ENCODE data around the gene PAN2.
"Not testable (repeated sequence)": the region's sequence is repeated elsewhere in the genome, so short reads cannot be mapped to it uniquely, and the experiment has no call there.

The PAN2 gene

DNA sequence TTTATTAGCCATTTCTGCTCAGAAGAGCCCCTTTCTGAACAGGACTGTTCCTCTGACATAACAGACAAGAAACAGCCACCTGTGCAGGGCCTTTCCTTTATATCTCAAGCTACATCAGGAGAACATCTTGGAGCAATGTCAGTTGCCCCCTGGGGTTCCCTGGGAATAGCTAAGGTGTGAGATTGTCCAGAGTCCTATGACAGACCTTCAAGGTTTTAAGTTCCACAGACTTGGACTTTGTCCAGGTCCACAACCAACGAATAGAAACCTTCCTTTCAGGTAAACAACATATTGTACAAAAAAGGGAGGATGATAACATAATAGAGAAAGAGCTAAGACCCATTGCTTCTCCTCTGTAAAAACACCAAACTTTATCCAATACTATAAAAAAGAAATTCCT is 7.8 kb upstream of the PAN2 start:
- DNase-seq (ENCODE audit: low spot score), result no peak

DNA sequence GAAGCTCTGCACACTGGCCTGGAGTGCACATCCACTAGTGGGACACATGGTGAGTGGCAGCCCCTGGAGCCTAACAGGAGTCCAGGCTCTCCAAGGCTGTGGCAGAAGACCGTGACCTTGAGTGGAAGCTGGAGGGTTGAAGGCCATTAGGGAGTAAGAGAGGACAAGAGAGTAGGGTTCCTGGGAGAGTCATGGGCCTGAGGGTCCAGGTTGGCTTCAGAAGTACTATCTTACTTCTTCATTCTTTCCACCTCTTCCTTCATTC is 5.3 kb upstream of the PAN2 start:
- DNase-seq (ENCODE audit: low spot score), result no peak

DNA sequence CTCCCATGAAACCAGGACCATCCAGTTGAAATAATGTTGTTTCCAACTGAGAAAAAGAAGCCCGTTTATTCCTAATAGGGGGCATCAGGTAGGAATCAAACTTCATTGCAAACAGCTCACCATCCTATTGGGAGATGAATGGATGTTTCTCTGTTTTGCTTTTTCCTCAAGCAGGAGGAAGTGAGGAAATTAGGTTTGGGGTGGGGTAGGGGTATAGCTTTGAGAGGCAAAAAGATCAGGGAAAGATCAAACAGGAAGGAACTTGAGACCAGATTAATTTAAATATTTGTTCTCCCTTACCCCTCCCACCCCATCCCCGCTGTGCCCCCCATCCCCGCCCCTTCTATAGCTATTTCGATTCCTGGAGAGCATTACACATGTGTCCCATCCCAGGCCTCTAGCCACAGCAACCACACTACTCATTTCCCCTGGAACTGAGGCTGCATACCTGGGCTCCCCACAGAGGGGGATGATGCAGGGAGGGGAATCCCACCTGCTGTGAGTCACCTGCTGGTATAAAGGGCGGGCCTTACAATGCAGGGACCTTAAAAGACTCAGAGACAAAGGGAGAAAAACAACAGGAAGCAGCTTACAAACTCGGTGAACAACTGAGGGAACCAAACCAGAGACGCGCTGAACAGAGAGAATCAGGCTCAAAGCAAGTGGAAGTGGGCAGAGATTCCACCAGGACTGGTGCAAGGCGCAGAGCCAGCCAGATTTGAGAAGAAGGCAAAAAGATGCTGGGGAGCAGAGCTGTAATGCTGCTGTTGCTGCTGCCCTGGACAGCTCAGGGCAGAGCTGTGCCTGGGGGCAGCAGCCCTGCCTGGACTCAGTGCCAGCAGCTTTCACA is 4.7 kb upstream of the PAN2 start, which contains the start of gene IL23A:
TSS of gene IL23A (plus strand) at position 577 of the 850 bp plus-strand sequence. CDS start at position 738, 161 bp downstream.
- no peak for DNase-seq (ENCODE audit: low spot score)

DNA sequence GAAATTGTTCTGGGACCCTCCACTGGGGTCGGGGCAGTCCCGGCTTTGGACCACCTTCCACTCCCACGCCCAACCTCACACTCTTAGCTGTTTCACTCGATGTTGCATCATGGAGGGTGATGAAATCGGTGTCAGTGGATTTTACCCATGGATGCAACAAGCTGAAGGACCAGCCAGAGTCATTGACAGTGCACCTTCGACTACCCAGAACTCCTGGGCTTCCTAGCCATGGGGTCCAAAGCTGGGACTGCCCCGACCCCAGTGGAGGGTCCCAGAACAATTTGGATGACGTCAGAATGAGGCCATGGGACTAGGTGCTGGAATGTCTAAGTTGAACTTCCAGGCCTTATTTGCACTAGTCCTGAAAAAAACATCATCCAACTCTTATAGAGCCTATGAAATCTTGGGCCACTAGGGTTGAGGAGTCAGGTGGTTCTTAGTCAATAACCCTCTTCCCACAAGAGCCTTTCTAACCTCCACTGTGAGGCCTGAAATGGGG is 4.0 kb upstream of the PAN2 start:
- no peak for DNase-seq (ENCODE audit: low spot score)

DNA sequence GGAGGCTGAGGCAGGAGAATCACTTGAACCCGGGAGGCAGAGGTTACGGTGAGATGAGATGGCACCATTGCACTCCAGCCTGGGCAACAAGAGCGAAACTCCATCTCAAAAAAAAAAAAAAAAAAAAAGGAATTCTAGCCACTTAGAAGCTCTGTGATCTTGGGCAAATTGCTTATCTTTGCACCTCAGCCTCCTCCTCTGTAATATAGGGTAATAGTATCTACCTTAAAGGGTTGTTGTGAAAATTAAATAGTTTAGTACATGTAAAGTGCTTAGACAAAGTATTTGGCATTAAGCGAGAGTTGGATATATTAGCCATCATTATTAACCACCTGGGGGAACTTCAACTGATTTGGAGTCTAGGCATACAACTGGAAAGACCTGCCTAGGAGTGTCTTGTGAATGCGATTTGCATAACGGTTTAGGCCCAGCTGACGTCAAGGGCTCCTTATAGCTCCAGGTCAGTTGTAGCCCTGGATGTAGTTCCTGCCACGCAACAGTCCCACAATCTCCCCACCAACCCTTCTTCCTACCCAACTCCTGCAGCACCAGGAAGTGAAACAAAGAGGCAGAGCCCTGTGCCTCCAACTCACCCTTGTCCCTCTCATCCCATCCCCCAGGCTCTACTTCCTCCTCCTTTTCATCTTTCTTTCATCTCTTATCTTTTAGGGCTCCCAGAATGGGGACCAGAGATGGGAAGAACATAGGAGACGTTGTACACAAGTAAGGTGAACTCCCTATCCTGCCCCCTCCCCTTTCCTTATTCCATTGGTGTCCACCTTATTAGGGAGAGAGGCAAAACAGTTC is 2.8 kb upstream of the PAN2 start:
- no peak for DNase-seq (ENCODE audit: low spot score)

DNA sequence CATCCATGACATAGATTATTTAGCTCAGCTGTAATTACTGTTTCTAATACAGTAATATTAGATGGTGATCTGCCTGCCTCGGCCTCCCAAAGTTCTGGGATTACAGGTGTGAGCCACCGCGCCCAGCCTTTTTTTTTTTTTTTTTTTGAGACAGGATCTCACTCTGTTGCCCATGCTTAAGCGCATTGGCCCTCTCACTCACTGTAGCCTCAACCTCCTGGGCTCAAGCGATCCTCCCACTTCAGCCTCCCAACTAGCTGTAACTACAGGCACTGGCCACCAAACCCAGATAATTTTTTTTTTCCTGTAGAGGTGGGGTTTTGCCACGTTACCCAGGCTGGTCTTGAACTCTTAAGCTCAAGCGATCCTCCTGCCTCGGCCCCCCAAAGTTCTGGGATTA is 1.7 kb upstream of the PAN2 start:
- DNase-seq (ENCODE audit: low spot score), result not testable (repeated sequence)

DNA sequence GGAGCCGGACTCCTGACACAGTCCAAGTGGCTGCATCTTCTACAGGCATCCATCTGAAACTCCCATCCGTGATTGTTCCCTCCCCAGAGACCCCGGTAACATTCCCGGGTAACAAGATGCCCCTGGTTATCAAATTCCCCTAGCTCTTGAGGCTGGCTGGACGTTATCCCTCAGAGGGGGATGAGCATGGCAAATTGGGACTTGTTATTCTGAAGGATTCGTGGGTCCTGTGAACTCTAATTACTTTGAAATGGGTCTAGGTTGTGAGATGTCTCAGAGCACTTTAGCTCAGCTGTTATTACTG is 642 bp upstream of the PAN2 start:
- no peak for DNase-seq (ENCODE audit: low spot score)

DNA sequence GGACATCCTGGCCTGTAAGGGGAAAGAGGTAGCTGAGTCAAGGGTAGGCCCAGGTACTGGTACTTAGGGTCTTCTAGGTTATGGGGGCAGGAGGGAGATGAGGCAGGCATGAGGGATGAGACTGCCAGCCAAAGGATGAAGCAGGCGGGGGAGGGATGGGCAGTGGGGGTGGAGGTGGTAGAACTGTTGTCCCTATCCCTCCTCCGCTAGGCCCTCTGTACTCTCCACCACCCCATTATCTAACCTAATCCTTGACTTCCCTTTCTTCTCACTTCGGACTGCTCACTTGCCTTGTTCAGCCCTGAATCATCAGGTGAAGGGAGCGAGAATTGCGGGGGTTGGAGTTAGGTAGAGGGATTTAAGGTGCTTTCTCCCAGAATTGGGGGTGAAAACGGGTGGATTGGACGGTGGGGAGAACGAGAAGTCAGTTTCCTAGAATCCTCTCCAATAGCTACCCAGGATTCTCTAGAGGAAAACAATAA is 562 bp downstream of the PAN2 start:
- no peak for DNase-seq (ENCODE audit: low spot score)

DNA sequence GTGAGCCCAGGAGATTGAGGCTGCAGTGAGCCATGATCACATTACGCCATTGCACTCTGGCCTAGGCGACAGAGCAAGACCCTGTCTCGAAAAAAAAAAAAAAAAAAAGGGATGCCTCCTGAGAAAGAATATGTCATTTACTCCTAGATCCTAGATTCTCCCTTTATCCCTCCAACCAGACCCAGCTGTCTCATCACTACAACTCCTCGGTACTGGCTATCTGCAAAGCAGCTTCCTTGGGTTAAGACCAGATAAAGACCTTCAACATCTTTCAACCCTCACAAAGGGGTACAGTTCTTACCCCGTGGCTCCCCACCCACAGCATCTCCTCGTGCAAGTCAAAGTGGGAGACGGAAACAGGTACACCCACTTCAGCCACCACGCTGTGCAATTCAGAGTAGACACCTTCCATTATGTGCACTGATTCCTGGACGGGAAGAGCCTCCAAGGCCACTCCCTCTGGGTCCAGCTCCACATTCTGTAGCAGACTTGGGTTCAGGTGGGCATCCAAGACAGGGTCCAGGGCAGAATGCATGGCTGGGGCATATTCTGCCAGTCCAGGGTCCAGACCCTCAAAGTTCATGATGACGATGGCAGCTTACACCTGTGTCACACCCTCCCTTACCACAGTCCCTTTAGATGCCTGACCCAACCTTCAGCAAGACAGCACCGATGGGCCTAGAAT is 1.1 kb downstream of the PAN2 start:
- no peak for DNase-seq (ENCODE audit: low spot score)

DNA sequence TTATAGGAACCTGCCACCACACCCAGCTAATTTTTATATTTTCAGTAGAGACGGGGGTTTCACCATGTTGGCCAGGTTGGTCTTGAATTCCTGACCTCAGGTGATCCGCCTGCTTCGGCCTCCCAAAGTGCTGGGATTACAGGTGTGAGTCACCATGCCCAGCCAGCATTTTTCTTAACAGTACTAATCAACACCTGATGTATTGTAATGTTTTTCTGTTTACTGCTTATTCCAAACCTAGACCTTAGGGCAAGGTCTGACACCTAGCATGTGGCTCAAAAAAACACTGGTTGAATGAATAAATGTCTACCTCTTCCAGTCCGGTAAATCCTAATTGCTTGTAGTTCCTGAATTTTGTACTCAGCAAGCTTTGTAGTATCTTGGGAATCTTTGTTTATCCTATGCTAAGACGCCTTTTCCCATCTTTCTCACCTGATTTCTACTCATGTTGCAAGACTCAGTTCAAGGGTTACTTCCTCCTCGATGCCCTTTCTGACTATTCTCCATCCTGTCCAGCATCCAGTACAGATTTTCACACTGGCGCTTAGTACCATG is 2.8 kb downstream of the PAN2 start:
- DNase-seq (ENCODE audit: low spot score), result no peak

DNA sequence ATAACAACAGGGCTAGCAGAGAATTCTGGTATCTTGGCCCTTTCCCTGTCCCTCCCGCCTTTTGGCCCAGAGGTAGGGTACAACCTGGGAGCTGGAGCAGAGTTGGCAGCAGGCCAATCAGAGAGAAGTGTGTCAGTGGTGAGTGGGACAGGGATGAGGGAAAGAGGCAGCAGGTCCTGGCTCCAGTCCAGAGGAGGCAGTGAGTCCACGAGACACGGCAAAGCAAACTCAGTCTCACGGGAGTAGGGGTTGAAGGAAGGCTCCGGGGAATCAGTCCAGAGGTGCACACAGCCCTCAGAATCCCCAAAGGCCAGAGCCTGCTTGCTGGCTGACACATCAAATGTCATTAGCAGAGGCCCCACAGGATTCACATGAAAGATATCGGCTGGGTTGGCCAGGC is 7.3 kb downstream of the PAN2 start:
- no peak for DNase-seq (ENCODE audit: low spot score)

DNA sequence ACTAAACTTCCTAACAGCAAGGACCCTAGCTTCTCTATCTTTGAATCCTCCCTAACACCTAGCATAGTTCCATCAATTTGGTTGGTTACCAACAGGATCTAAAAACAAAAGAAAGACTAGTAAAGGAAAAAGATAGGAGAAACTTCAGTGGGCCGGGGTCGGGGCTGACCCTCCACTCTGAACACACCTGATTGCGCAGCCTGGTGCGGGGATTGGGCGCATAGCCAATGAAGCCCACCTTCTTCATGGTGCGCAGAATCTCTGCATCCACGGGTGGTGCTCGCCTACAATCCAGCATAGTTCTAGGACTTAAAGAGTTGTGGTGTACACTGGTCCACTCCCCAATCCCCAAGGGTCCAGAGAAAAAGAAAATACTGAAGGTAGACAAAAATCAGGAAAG is 7.7 kb downstream of the PAN2 start:
- no peak for DNase-seq (ENCODE audit: low spot score)

DNA sequence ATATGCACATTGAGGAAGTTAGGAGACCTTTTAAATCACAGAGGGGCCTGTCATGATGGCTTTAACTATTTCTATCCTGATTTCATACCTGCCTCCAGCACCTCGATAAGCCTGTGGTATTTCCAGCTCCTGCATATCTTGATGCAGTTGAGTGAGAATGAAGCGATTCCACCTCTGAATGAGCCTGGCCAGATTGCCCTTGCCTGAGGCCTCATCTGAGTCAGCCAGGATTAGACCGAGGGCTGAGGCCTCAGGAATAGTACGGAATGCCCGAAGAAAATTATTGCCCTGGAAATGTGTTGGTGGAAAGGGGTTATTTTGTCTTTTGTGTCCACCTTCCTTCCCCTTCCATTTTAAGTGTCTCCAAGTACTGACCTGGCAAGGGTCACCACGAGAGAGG is 9.6 kb downstream of the PAN2 start:
- DNase-seq (ENCODE audit: low spot score), result no peak

DNA sequence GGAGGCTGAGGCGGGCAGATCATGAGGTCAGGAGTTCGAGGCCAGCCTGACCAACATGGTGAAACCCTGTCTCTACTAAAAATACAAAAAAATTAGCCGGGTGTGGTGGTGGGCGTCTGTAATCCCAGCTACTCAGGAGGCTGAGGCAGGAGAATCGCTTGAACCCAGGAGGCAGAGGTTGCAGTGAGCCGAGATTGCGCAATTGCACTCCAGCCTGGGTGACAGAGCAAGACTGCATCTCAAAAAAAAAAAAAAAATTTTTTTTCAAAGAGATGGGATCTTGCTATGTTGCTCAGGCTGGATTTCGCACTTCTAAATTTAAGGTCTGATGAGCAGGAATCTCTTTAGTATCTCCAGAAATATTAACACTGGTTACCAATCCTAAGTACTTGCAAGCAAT is 12.2 kb downstream of the PAN2 start:
- not testable (repeated sequence) for DNase-seq (ENCODE audit: low spot score)

DNA sequence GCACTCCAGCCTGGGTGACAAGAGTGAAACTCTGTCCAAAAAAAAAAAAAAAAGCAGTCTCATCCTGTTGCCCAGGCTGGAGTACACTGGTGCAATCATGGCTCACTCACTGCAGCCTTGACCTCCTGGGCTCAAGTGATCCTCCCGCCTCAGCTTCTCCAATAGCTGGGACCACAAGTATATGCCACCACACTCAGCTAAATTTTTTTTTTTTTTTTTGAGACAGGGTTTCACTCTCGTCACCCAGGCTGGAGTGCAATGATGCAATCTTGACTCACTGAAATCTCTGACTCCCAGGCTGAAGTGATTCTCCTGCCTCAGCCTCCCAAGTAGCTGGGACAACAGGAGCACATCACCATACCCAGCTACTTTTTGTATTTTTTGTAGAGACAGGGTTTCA is 12.8 kb downstream of the PAN2 start:
- no peak for DNase-seq (ENCODE audit: low spot score)

DNA sequence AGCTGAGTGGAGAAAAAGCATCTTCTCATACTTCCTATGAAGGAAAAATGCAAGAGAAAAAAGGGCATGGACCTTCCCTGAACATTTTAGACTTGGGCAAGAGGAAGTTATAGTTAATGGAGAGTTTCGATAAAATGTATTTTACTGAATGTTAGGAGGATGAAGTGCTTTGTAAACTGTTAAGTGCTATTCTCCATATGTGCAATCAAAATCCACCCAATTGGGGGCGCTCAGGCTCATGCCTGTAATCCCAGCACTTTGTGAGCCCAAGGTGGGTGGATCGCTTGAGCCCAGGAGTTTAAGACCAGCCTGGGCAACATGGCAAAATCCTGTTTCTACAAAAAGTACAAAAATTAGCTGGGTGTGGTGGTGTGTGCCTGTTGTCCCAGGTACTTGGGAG is 16.1 kb downstream of the PAN2 start:
- no peak for DNase-seq (ENCODE audit: low spot score)

DNA sequence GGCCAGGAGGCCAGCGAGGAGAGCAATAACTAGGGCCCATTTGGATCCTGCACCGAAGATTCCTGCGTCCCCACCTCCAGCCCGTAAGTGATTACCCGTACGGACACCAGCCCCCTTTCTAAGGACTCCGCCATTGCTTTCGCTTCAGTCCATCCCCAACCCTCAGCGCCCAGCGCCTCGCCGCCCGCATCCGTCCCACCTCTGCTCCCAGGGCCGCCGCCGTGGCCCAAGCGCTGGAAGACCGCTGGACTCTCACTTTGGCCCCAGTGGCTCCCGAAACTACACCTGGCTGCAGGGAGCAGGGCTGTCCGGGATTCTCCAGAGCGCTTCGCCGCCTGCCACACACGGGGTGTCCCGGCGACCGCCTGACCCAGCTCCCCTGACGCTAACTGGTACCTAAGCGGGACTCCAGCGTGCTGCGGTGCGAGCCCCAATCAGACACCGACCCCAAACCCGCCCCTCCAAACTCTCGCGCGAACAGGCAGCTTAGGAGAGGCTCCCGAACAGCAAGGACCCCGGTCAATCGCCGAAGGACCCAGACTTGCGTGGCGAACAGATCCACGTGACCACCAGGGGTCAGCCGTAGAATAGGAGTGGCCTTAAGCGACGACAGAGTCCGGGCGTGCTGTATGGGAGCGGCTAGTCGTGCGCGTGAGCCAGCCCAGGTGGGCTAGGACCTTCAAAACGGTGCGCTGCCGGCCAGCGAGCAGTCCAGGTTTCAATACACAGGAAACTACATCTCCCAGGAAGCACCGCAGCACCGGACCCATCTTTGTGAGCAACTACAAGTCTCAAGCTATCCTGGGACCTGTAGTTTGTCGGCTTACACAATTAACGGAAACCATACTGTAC is 18.0 kb downstream of the PAN2 start, which contains the start of gene CNPY2:
TSS of gene CNPY2 (minus strand) at position 367 of the 852 bp plus-strand sequence. CDS start 771 bp downstream, outside the sequence.
- peak; percentile 94 for DNase-seq (ENCODE audit: low spot score)

DNA sequence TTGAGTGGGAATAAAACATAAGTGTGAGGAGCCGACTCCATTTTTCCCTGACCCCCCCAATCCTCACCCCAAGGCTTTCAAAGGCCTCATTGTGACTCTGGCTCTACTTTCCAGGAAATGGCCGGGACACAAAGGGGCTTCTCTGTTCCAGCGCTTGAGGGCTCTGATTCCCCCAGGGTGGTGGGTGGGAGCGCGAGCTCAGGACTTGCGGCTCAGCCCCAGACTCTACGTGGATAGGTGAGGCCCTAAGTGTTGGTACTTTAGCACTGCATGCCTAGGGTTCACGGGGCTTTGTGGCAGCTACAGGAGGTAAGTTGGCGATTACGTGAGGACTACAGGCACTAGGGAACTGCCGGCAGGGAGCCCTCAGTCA is 18.6 kb downstream of the PAN2 start:
- DNase-seq (ENCODE audit: low spot score), result no peak

DNA sequence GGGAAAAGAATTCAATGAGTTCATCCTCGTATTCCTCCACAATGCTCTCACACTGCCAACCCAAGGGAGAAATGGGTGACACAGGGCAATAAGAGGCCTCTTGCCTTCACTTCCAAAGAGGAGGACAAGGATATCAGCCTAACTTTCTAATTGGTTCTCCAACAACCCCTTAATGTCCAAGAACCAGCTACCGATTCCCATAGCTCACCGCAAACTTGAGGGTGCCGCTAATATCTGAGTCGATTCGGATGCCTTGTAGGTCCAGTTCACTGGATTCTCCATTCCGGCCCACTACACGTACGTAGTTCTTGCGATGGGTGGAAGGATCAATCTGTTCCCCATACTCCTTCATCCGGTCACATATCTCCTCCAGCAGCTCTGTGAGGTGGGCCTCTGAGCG is 22.8 kb downstream of the PAN2 start:
- no peak for DNase-seq (ENCODE audit: low spot score)

DNA sequence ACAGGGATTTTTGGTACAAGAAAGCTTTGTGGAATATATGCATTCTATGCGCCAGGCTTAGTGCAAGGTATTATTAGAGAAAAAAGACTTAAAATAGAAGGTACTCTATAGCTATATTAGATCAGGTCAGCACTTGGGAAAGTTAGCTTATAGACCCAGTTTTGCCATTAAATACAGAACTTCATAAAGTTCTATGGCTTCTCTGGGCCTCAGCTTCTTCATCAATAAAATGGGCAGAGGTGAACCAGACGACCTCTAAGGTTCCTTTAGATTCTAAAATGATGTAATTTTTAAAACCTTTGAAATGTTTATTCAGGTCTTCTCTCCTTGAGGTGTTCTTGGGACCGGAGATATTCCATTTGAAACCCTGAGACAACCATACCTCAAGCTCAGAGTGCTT is 25.1 kb downstream of the PAN2 start:
- no peak for DNase-seq (ENCODE audit: low spot score)

DNA sequence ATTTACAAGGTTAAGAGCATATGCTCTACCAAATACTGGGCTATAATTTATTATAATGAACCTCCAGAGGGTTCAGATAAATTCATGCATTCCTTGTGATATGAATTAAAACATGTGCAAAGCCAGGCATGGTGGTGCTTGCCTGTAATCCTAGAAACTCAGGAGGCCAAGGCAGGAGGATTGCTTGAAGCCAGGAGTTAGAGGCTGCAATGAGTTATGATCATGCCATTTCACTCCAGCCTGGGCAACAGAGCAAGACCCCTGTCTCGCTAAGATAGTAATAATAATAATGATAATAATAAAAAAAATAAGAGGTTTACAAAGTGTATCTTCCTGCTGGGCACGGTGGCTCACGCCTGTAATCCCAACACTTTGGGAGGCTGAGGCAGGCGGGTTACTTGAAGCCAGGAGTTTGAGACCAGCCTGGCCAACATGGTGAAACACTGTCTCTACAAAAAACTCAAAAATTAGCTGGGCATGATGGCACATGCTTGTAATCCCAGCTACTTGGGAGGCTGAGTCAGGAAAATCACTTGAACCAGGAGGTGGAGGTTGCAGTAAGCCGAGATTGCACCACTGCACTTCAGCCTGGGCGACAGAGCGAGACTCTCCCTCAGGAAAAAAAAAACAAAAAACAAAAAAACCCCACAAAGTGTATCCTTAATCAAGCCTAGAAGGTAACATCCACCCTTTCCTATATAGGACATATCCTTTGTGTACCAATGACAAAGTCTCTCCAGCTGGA is 26.4 kb downstream of the PAN2 start:
- DNase-seq (ENCODE audit: low spot score), result no peak

All from AG08396 (cell line).